Measurements from ENCODE around the gene SEMA3A.
"Not testable (repeated sequence)": the region's sequence is repeated elsewhere in the genome, so short reads cannot be mapped to it uniquely, and the experiment has no call there.

SEMA3A gene

GRCh38 chr7:84070770-84071169, 123.8 kb downstream of the SEMA3A start:
- no peak overlapping the region for H3K27ac ChIP-seq
- TF ChIP-seq CTCF (IDR thresholded peaks at IDR 0.05): no peak
- TF ChIP-seq ZFX (IDR thresholded peaks at IDR 0.05; ENCODE audit: borderline replicate concordance): no peak

- H3K27ac ChIP-seq: no peak overlapping the region
- no peak for TF ChIP-seq ZFX (IDR thresholded peaks at IDR 0.05; ENCODE audit: borderline replicate concordance)
- TF ChIP-seq CTCF (IDR thresholded peaks at IDR 0.05): no peak
Observed at GRCh38 chr7:84069999-84070500, 124.5 kb downstream of the SEMA3A start.

- H3K27ac ChIP-seq: no peak overlapping the region
Observed at GRCh38 chr7:84069033-84069432, 125.6 kb downstream of the SEMA3A start.

GRCh38 chr7:84062489-84062901, 132.1 kb downstream of the SEMA3A start:
- H3K27ac ChIP-seq: not testable (repeated sequence)

More at GRCh38 chr7:84069033-84069432, 125.6 kb downstream of the SEMA3A start:
- TF ChIP-seq ZFX (IDR thresholded peaks at IDR 0.05; ENCODE audit: borderline replicate concordance): no peak
- no peak for TF ChIP-seq CTCF (IDR thresholded peaks at IDR 0.05)

GRCh38 chr7:84060760-84061261, 133.8 kb downstream of the SEMA3A start:
- TF ChIP-seq CTCF (IDR thresholded peaks at IDR 0.05) (no peak), ZFX (IDR thresholded peaks at IDR 0.05; ENCODE audit: borderline replicate concordance) (no peak)
- no peak overlapping the region for H3K27ac ChIP-seq

GRCh38 chr7:84060000-84060399, 134.6 kb downstream of the SEMA3A start:
- no peak for TF ChIP-seq ZFX (IDR thresholded peaks at IDR 0.05; ENCODE audit: borderline replicate concordance)
- TF ChIP-seq CTCF (IDR thresholded peaks at IDR 0.05): no peak
- H3K27ac ChIP-seq: no peak overlapping the region

GRCh38 chr7:84058311-84059076, 136.1 kb downstream of the SEMA3A start:
- TF ChIP-seq CTCF (IDR thresholded peaks at IDR 0.05) (no peak), ZFX (IDR thresholded peaks at IDR 0.05; ENCODE audit: borderline replicate concordance) (no peak)
- H3K27ac ChIP-seq: no peak overlapping the region

Data from 22Rv1 (cell line).